GM12873 (cell line): ENCODE measurements around the gene PDE2A.

Experiments
- TF ChIP-seq, protein P1 (sequence below): IDR thresholded peaks from 2 replicates; pipeline ENCODE4 v1.5.1; 2012; ENCODE audit warnings: low read depth, mild to moderate bottlenecking, moderate library complexity, low read length, control low read depth; ENCODE audit not compliant: insufficient read depth; ENCODE audit errors: missing control alignments

The PDE2A gene

GRCh38 chr11:72637198-72637597, 37.0 kb downstream of the PDE2A start:
- TF ChIP-seq, protein P1, sequence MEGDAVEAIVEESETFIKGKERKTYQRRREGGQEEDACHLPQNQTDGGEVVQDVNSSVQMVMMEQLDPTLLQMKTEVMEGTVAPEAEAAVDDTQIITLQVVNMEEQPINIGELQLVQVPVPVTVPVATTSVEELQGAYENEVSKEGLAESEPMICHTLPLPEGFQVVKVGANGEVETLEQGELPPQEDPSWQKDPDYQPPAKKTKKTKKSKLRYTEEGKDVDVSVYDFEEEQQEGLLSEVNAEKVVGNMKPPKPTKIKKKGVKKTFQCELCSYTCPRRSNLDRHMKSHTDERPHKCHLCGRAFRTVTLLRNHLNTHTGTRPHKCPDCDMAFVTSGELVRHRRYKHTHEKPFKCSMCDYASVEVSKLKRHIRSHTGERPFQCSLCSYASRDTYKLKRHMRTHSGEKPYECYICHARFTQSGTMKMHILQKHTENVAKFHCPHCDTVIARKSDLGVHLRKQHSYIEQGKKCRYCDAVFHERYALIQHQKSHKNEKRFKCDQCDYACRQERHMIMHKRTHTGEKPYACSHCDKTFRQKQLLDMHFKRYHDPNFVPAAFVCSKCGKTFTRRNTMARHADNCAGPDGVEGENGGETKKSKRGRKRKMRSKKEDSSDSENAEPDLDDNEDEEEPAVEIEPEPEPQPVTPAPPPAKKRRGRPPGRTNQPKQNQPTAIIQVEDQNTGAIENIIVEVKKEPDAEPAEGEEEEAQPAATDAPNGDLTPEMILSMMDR, result no peak

DNA sequence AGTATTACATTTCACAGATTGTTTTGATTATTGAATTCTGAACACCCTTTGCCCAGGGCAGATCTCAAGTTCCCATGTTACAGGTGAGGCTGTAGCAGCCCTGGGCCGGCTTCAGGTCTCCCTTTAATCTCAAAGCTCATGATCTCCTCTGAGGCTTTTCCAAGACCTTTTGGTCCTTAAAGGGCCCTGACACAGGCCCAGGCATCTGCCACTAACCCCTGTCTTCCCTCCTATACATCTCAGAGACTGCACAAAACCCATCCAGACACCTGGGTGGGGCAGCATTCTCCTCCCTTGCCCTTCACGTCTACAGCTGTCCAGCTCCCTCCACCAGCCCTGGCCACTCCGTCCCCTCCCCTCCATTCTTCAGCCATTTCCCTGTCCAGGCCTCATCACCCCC, 37.8 kb downstream of the PDE2A start:
- TF ChIP-seq, protein P1, result no peak

- TF ChIP-seq, protein P1, result no peak
Observed at GRCh38 chr11:72635933-72636332, 38.3 kb downstream of the PDE2A start.

- TF ChIP-seq, protein P1, result no peak
Observed at GRCh38 chr11:72635309-72635915, 38.8 kb downstream of the PDE2A start.

DNA sequence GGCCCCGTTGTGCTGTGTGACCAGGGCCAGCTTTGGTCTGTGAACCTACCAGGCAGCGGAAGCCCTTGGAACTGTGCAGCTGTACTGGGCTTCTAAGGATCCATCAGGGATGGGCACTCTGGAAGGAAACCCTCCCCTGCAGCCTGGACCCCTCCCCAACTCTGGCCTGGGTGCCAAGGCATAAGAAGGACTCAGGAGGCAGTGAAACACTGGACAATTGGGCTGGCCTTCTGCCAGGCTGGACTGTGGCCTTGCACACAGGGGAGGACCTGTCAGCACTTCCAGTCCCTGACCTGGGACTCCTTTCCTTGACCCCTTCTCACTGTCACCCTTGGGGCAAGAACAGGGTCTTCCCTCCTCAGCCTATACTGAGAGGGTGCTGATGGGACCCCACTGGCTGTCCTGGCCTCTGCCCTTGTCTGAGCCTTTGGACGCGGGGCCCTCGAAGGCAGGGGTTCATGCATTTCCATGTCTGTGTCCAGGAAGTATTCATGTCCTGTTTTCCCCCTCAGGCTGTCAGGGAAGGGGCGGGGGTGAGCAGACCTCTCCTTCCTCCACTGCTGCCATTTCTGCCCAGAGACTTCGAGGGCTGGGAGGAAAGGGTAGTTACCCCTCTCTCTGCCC, 39.6 kb downstream of the PDE2A start:
- TF ChIP-seq, protein P1, result no peak

DNA sequence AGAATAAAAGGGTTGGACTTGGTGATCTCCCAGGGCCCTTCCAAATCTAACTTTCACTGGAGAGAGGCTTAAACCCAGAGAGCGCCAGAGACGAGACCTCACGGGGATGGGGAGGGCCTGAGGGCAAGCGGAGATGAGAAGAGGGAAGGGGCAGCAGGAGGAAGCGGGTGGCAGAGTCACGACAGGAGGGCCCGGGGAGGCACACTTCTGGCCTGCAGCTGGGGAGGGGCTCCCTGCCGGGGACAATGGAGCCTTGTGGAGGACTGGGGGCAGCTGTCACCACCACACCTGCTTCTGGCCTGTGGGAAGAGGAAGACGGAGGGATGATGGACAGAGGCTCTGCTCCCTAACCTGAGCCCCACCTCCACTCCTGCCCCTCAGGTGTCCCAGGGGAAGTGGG, 40.2 kb downstream of the PDE2A start:
- TF ChIP-seq, protein P1, result no peak

DNA sequence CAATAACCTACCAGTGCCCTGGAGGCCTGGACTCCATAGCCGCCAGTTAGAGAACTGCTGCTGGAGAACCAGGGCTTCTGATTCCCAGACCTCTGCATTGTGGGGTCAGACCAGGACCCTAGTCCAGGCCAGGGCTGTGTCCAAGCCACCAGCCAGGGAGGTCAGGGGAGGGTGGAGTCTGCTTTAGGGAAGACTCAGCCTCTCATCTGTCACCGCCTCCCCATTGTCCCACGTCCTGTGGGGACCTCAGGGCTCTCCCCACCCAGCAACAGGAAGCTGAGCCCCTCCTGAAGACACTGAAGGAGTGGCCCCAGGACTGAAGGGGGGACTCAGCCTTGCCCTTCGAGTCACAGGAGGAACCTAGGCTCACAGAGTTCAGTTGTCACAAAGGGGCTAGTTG, 41.2 kb downstream of the PDE2A start:
- TF ChIP-seq, protein P1, result no peak
